NCI-H460 (cell line): ENCODE results near the gene FAIM. TPM values are rescaled to one million over a fixed set of nuclear protein-coding genes. Genes with fewer than 3 reads are reported as not detected.
"Not testable (repeated sequence)": the region's sequence is repeated elsewhere in the genome, so short reads cannot be mapped to it uniquely, and the experiment has no call there.

Source experiments
- DNase-seq: peaks from one replicate; pipeline ENCODE4 v3.0.0-alpha.2; 2016; ENCODE audit warnings: low read depth; ENCODE audit errors: extremely low read depth
- total RNA-seq: library from RNA; depleted of rRNA; stranded (reverse); fragments of >200 nt; shearing (Covaris generic); gene quantifications from 2 replicates; pipeline ENCODE4 v1.2.3, GENCODE V29; 2014; rRNA removed

Gene FAIM
- total RNA-seq, 1 experiment from 2014 or later: 25.0 TPM

DNA sequence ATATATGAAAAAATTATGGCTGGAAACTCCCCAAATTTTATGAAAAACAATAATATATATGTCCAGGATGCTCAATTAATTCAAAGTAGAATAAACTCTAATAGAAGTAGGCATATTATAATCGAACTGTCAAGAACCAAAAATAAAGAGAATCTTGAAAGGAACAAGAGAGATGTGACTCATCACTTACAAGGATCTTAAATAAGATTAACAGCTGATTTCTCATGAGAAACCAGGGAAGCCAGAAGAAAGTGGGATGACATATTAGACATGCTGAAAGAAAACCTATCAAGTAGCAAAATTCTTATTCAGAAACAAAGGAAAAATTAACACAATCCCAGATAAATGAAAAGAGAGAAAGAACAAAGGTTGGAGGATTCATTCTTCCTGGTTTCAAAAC, 66.8 kb downstream of the FAIM start:
- no peak for DNase-seq

DNA sequence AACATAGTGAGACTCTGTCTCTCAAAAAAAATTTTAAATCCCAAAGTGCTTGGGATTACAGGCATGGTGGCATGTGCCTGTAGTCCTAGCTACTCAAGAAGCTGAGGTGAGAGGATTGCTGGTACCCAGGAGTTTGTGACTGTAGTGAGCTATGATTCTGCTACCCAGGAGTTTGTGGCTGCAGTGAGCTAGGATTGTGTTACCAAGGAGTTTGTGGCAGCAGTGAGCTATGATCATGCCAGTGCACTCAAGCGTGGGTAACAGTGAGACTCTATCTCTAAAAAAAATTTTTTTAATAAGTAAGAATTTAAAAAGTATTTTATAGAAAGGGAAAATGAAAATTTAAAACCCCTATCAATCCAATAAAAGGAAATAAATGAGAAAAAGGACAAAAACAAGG, 69.5 kb downstream of the FAIM start:
- no peak for DNase-seq

- DNase-seq: no peak
These were observed 70.4 kb downstream of the FAIM start for GRCh38 chr3:138678874-138679392.

DNA sequence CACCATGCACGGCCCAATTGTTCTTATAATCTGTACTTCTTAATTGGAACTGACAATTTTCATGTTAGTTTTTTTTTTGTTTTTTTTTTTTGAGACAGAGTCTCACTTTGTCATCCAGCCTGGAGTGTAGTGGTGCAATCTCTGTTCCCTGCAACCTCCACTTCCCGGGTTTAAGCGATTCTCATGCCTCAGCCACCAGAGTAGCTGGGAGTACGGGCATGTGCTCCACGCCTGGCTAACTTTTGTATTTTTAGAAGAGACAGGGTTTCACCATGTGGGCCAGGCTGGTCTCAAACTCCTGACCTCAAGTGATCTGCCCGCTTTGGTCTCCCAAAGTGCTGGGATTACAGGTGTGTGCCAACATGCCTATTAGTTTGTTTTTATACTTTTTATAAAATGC, 72.4 kb downstream of the FAIM start:
- DNase-seq: not testable (repeated sequence)

DNA sequence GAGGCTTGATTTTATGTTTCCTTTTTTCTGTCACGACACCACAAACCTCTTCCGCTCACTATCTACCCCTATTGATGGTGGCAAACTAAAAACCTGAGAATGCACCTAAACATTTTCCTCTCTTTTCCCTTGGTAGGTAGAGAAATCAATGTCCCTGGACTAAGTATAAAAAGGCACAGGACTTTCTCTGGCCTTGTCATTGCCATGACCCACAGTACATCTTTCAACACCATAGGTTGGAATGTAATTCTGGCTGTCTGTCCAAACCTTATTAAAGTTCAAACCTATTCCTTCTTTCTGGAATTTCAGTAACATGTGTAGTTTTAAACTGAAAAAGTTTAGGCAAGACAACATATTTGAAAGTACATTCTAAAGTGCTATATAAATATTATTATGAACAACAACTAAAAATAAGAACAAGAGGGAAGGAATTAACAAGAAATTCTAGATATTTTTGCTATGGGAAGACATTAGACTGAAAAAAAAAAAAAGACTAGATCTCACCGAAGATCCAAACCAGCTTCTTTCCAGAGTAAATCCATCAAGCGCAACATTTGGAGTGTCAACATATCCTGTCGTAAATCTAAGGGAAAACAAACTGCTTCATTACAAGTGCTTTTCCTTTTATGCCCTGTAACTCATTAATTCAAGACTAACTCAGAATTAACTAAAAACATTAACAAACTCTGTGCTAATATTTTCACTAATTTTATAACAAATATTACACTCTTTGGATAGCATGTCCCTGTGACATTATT, 73.1 kb downstream of the FAIM start:
- no peak for DNase-seq

DNA sequence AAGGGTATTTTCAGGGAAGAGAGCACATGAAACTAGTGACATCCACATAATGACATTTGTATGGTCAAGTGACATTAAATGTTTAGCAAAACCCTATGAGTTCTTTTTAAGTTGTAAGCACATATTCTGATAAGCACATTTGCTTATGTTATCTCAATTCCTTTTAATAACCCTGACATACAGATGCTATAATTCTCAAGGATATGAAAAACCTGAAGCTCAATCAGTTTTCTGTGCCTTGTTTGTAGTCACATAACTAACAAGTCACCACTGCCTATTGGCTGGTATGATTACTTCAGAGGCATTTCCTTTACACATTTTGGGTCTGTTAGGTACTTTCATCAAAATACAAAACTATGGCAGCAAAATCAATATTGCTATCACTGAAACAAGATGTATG, 74.1 kb downstream of the FAIM start:
- no peak for DNase-seq

Other genes starting within 250 kb of the FAIM start
- 1.5 and 2.6 TPM in 2 replicates for gene ESYT3, start 174.2 kb upstream of the FAIM start, total RNA-seq
- 26.3 and 35.5 TPM in 2 replicates for gene CEP70, start 14.5 kb upstream of the FAIM start, total RNA-seq
- gene PIK3CB, start 226.2 kb downstream of the FAIM start, total RNA-seq: 15.2 and 16.5 TPM in 2 replicates